OCI-LY1 (cell line): Measurements from ENCODE around the gene SLC30A4.

ENCODE experiments used
- H2AFZ ChIP-seq: fragments of 200-600 bp; sonication (generic), shearing (Covaris generic); 2 replicates; pipeline ENCODE4 v1.6.0; 2014; ENCODE audit warnings: antibody characterized with exemption, mild to moderate bottlenecking, low read length
- H3F3A ChIP-seq: fragments of 200-600 bp; sonication (generic), shearing (Covaris generic); 2 replicates; pipeline ENCODE4 v1.6.0; 2014; ENCODE audit warnings: mild to moderate bottlenecking, antibody characterized with exemption, low read length, moderate library complexity; ENCODE audit not compliant: insufficient read depth
- H3K27ac ChIP-seq: fragments of 200-600 bp; sonication (generic); 2 replicates; pipeline ENCODE4 v1.5.1; 2014; ENCODE audit warnings: low read length, mixed run types, mild to moderate bottlenecking, low read depth; ENCODE audit not compliant: poor library complexity, severe bottlenecking
- H3K27me3 ChIP-seq: fragments of 200-600 bp; sonication (generic); 2 replicates; pipeline ENCODE4 v1.6.0; 2014; ENCODE audit warnings: antibody characterized with exemption, mild to moderate bottlenecking, low read length, moderate library complexity; ENCODE audit not compliant: insufficient read depth
- H3K36me3 ChIP-seq: fragments of 200-600 bp; sonication (generic); 2 replicates; pipeline ENCODE4 v1.6.1; 2014; ENCODE audit warnings: mild to moderate bottlenecking, antibody characterized with exemption, low read length, moderate library complexity, mixed read lengths; ENCODE audit not compliant: insufficient read depth
- H3K4me1 ChIP-seq: fragments of 200-600 bp; sonication (generic); 2 replicates; pipeline ENCODE4 v1.5.1; 2014; ENCODE audit warnings: mild to moderate bottlenecking, low read length, moderate library complexity; ENCODE audit not compliant: insufficient read depth, severe bottlenecking
- H3K4me2 ChIP-seq: fragments of 200-600 bp; sonication (generic), shearing (Covaris generic); 2 replicates; pipeline ENCODE4 v1.6.1; 2014; ENCODE audit warnings: low read length
- H3K4me3 ChIP-seq: fragments of 200-600 bp; sonication (generic); 2 replicates; pipeline ENCODE4 v1.5.1; 2014; ENCODE audit warnings: low read length, low read depth, mild to moderate bottlenecking, mixed read lengths; ENCODE audit not compliant: poor library complexity, severe bottlenecking
- H3K79me2 ChIP-seq: fragments of 200-600 bp; shearing (Covaris generic); 2 replicates; pipeline ENCODE4 v1.6.1; 2016; ENCODE audit warnings: mixed run types, low read length, mixed read lengths; ENCODE audit not compliant: insufficient read depth
- H3K9ac ChIP-seq: fragments of 200-600 bp; sonication (generic), shearing (Covaris generic); 2 replicates; pipeline ENCODE4 v1.6.1; 2014; ENCODE audit warnings: mild to moderate bottlenecking, low read length, mixed read lengths
- H3K9me2 ChIP-seq: fragments of 200-600 bp; sonication (generic), shearing (Covaris generic); 2 replicates; pipeline ENCODE4 v1.6.1; 2014; ENCODE audit warnings: low read depth, mild to moderate bottlenecking, low read length, mixed read lengths
- H3K9me3 ChIP-seq: fragments of 200-600 bp; shearing (Covaris generic); 2 replicates; pipeline ENCODE4 v1.6.1; 2014; ENCODE audit warnings: low read length, mixed read lengths
- H4K20me1 ChIP-seq: fragments of 200-600 bp; sonication (generic), shearing (Covaris generic); 2 replicates; pipeline ENCODE4 v1.6.0; 2016; ENCODE audit warnings: mild to moderate bottlenecking, low read length; ENCODE audit not compliant: insufficient read depth
- CTCF ChIP-seq: fragments of 200-600 bp; sonication (generic), shearing (Covaris generic); IDR thresholded peaks from 2 replicates; pipeline ENCODE4 v1.5.1; 2017; ENCODE audit warnings: mild to moderate bottlenecking, antibody characterized with exemption, low read length, moderate library complexity, mixed read lengths
- EZH2 ChIP-seq: fragments of 200-600 bp; sonication (generic), shearing (Covaris generic); IDR thresholded peaks from 2 replicates; pipeline ENCODE4 v1.8.0; 2017; ENCODE audit warnings: borderline replicate concordance, mixed run types, mild to moderate bottlenecking, antibody characterized with exemption, low read length, moderate library complexity, mixed read lengths

Gene SLC30A4

GRCh38 chr15:45451265-45451664, 71.3 kb downstream of the SLC30A4 start:
- Histone ChIP-seq H3K4me2 (no peak overlapping the region), H3K9me3 (no peaks in the 10 kb centered on the region), H3F3A (no peaks in the 10 kb centered on the region), H3K4me3 (no peak overlapping the region), H4K20me1 (no peaks in the 10 kb centered on the region), H3K9me2 (no peaks in the 10 kb centered on the region), H3K9ac (no peak overlapping the region), H3K27me3 (0 out of 2 replicates have a peak, but pooled peaks cover 4% of the 10 kb centered on the region), H3K36me3 (no peaks in the 10 kb centered on the region), H3K79me2 (no peaks in the 10 kb centered on the region), H3K4me1 (peaks cover 8% of the 10 kb centered on the region), H3K27ac (no peak overlapping the region), H2AFZ (no peak overlapping the region)
- TF ChIP-seq CTCF: no peak

- no peak for TF ChIP-seq EZH2
- no peak for TF ChIP-seq CTCF
- Histone ChIP-seq H3K27ac (no peak overlapping the region), H3K9me2 (no peaks in the 10 kb centered on the region), H3K79me2 (no peaks in the 10 kb centered on the region), H3K9ac (no peak overlapping the region), H3K36me3 (no peaks in the 10 kb centered on the region), H3F3A (no peaks in the 10 kb centered on the region), H3K27me3 (0 out of 2 replicates have a peak, but pooled peaks cover 4% of the 10 kb centered on the region), H3K9me3 (no peaks in the 10 kb centered on the region), H2AFZ (no peak overlapping the region), H4K20me1 (no peaks in the 10 kb centered on the region), H3K4me1 (peaks cover 7% of the 10 kb centered on the region), H3K4me2 (no peak overlapping the region), H3K4me3 (no peak overlapping the region)
Observed at GRCh38 chr15:45449916-45450867, 72.4 kb downstream of the SLC30A4 start.

- Histone ChIP-seq H3K9ac (no peak overlapping the region), H3K36me3 (no peaks in the 10 kb centered on the region), H3K9me2 (no peaks in the 10 kb centered on the region), H3K4me2 (no peak overlapping the region), H3K27ac (no peak overlapping the region), H3K4me3 (no peak overlapping the region), H4K20me1 (no peaks in the 10 kb centered on the region), H3K27me3 (0 out of 2 replicates have a peak, but pooled peaks cover 4% of the 10 kb centered on the region), H3K4me1 (no peaks in the 10 kb centered on the region), H3K9me3 (no peaks in the 10 kb centered on the region), H3K79me2 (no peaks in the 10 kb centered on the region), H2AFZ (no peak overlapping the region), H3F3A (no peaks in the 10 kb centered on the region)
- TF ChIP-seq CTCF (no peak), EZH2 (no peak)
Observed at GRCh38 chr15:45449395-45449794, 73.2 kb downstream of the SLC30A4 start.
